Activated CD8-positive, alpha-beta T cell treated with anti-CD3 and anti-CD28 coated beads for 36 hours (primary cell): ENCODE measurements around the gene ERGIC3. TPM values are rescaled to one million over a fixed set of nuclear protein-coding genes. Genes with fewer than 3 reads are reported as not detected.

ENCODE experiments used
- ATAC-seq: fragments of 200-7000 bp; cut with Tn5 transposase; one replicate; pipeline ENCODE4 v1.10.0; 2021; ENCODE audit warnings: mild to moderate bottlenecking, moderate library complexity
- CTCF ChIA-PET: fragments of 350-600 bp; sonication (Branson Sonifier 250); formaldehyde crosslinking; loops from one replicate; lab custom pipeline; 2021; ENCODE audit warnings: antibody characterized with exemption; lab: Charles Lee
- POLR2A ChIA-PET: fragments of 350-600 bp; sonication (Branson Sonifier 250); formaldehyde crosslinking; loops from one replicate; lab custom pipeline; 2021; ENCODE audit warnings: antibody characterized with exemption; lab: Charles Lee
- DNase-seq: peaks from one replicate; pipeline ENCODE4 v3.0.0-alpha.2; 2020
- H3K27ac Mint-ChIP-seq: one replicate; pipeline ENCODE4 v1.8.0; 2021; ENCODE audit warnings: mild to moderate bottlenecking, mixed read lengths
- H3K27me3 Mint-ChIP-seq: one replicate; pipeline ENCODE4 v1.8.0; 2021; ENCODE audit warnings: mixed read lengths
- H3K36me3 Mint-ChIP-seq: one replicate; pipeline ENCODE4 v1.8.0; 2021; ENCODE audit warnings: low read depth, mixed read lengths
- H3K4me1 Mint-ChIP-seq: one replicate; pipeline ENCODE4 v1.8.0; 2021; ENCODE audit warnings: low read depth, mixed read lengths
- H3K4me3 Mint-ChIP-seq: one replicate; pipeline ENCODE4 v1.8.0; 2021; ENCODE audit warnings: mild to moderate bottlenecking, moderate library complexity, mixed read lengths
- H3K9me3 Mint-ChIP-seq: one replicate; pipeline ENCODE4 v1.8.0; 2021; ENCODE audit warnings: mixed read lengths
- intact Hi-C: fragments of 100-400 bp; cut with micrococcal nuclease; formaldehyde crosslinking; loops from one replicate; pipeline ENCODE4 v1.10.0; 2022
- total RNA-seq, 2 experiments: library from RNA; stranded (reverse); gene quantifications; one replicate each; pipeline ENCODE4 v1.2.3, GENCODE V29; 2021
- TF ChIP-seq, protein P1 (sequence below): fragments of 200-600 bp; IDR thresholded peaks from one replicate; pipeline ENCODE4 v1.8.0; 2022; ENCODE audit warnings: antibody characterized with exemption, mild to moderate bottlenecking

Gene ERGIC3
- total RNA-seq, 2 experiments from 2014 or later: 94.3 to 98.0 TPM

- intact Hi-C loops: no loop called here
- no peaks in the 10 kb centered on the region for H3K9me3 Mint-ChIP-seq
- no peak overlapping the region for H3K27ac Mint-ChIP-seq
- ATAC-seq (no peak), DNase-seq (no peak)
- TF ChIP-seq, protein P1, sequence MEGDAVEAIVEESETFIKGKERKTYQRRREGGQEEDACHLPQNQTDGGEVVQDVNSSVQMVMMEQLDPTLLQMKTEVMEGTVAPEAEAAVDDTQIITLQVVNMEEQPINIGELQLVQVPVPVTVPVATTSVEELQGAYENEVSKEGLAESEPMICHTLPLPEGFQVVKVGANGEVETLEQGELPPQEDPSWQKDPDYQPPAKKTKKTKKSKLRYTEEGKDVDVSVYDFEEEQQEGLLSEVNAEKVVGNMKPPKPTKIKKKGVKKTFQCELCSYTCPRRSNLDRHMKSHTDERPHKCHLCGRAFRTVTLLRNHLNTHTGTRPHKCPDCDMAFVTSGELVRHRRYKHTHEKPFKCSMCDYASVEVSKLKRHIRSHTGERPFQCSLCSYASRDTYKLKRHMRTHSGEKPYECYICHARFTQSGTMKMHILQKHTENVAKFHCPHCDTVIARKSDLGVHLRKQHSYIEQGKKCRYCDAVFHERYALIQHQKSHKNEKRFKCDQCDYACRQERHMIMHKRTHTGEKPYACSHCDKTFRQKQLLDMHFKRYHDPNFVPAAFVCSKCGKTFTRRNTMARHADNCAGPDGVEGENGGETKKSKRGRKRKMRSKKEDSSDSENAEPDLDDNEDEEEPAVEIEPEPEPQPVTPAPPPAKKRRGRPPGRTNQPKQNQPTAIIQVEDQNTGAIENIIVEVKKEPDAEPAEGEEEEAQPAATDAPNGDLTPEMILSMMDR: no peak
- H3K4me1 Mint-ChIP-seq: peaks cover 4% of the 10 kb centered on the region
- peaks cover 28% of the 10 kb centered on the region for H3K27me3 Mint-ChIP-seq
- CTCF ChIA-PET: interaction anchor here (1.2 to 2.0 kb wide), 4 partner anchors 12 to 393 kb away, joined by 3 to 9 read pairs (median 4); no protein-coding TSS in a partner anchor
- H3K36me3 Mint-ChIP-seq: no peaks in the 10 kb centered on the region
- H3K4me3 Mint-ChIP-seq: peak overlapping the region; percentile 69
- POLR2A ChIA-PET: interaction anchor here (1.0 to 1.7 kb wide), 2 partner anchors 15 to 73 kb away, joined by 3 to 4 read pairs; partner anchors contain the start of gene SPAG4
Measured at GRCh38 chr20:35600176-35600992, 58.5 kb downstream of the ERGIC3 start.

GRCh38 chr20:35600993-35601973 is 59.4 kb downstream of the ERGIC3 start:
- peak overlapping the region; percentile 69 for H3K4me3 Mint-ChIP-seq
- DNase-seq: peak; percentile 84
- peaks cover 4% of the 10 kb centered on the region for H3K4me1 Mint-ChIP-seq
- no peaks in the 10 kb centered on the region for H3K9me3 Mint-ChIP-seq
- CTCF ChIA-PET: interaction anchor here (0.6 to 2.0 kb wide), 10 partner anchors 11 to 392 kb away, joined by 3 to 9 read pairs (median 4); partner anchors contain the start of genes SCAND1 and SPAG4
- peak overlapping the region; percentile 55 for H3K27ac Mint-ChIP-seq
- ATAC-seq: peak; percentile 91
- H3K36me3 Mint-ChIP-seq: no peaks in the 10 kb centered on the region
- H3K27me3 Mint-ChIP-seq: peaks cover 28% of the 10 kb centered on the region
- intact Hi-C loops: no loop called here
- TF ChIP-seq, protein P1: peak; percentile 52
- POLR2A ChIA-PET: interaction anchor here (0.7 to 1.7 kb wide), 2 partner anchors 15 to 19 kb away, joined by 3 to 4 read pairs; partner anchors contain the start of gene SPAG4

- POLR2A ChIA-PET: interaction anchor here (0.6 to 0.7 kb wide), 2 partner anchors 18 to 60 kb away, joined by 3 to 5 read pairs; partner anchors contain the start of gene ERGIC3
- TF ChIP-seq, protein P1: no peak
- no peak for ATAC-seq
Measured at GRCh38 chr20:35601990-35602389, 60.1 kb downstream of the ERGIC3 start.

DNA sequence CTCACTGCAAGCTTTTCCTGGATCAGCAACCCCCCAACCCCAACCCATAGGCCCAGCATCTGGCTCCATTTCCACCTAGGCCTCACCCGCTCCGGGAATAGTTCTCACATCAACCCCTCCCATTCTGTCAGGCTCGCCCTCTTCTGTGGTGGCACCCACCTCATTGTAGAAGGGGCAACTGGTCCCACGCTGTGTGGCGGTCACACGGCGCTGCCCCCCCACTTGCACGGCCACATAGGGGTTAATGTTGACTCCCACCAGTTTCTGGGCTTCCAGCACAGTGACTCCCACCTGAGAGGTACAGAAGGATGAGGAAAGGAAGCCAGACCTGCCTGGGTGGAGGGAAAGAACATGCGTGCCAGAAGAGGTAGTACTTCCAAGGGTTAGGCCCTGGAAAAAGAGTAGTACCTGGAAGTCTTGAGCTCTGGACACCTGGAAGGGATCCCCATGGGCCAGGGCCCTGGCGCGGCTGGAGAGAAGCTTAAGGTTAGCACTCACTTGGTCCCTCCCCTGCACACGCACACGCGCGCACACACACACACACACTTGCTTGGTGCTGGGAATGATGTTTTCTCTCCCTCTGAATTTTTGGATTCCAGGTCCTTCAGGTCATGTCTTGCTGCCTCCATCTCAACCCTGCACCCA is 61.1 kb downstream of the ERGIC3 start:
- POLR2A ChIA-PET: interaction anchor here (0.9 to 1.1 kb wide), 3 partner anchors 14 to 94 kb away, joined by 3 to 8 read pairs (median 3); partner anchors contain the start of genes ERGIC3 and SPAG4
- CTCF ChIA-PET: interaction anchor here (0.8 to 2.7 kb wide), 3 partner anchors 16 to 61 kb away, joined by 3 to 13 read pairs (median 3); no protein-coding TSS in a partner anchor
- Mint-ChIP-seq H3K9me3 (no peaks in the 10 kb centered on the region), H3K4me3 (no peak overlapping the region), H3K4me1 (peaks cover 4% of the 10 kb centered on the region), H3K27me3 (peaks cover 25% of the 10 kb centered on the region), H3K36me3 (no peaks in the 10 kb centered on the region), H3K27ac (no peak overlapping the region)
- DNase-seq (no peak), ATAC-seq (no peak)
- TF ChIP-seq, protein P1: no peak
- intact Hi-C loops: no loop called here

More at GRCh38 chr20:35601990-35602389, 60.1 kb downstream of the ERGIC3 start:
- peaks cover 4% of the 10 kb centered on the region for H3K4me1 Mint-ChIP-seq
- H3K36me3 Mint-ChIP-seq: no peaks in the 10 kb centered on the region
- no peaks in the 10 kb centered on the region for H3K9me3 Mint-ChIP-seq
- intact Hi-C loops: no loop called here
- CTCF ChIA-PET: interaction anchor here (1.0 to 2.0 kb wide), 5 partner anchors 14 to 391 kb away, joined by 3 to 9 read pairs (median 7); partner anchors contain the start of genes SCAND1 and SPAG4
- no peak overlapping the region for H3K27ac Mint-ChIP-seq
- no peak for DNase-seq
- peak overlapping the region; percentile 9 for H3K4me3 Mint-ChIP-seq
- peaks cover 28% of the 10 kb centered on the region for H3K27me3 Mint-ChIP-seq
